MM.1S (cell line): ENCODE data around the gene TRIOBP.

ENCODE experiments used
- CTCF ChIP-seq: fragments of 300-600 bp; sonication (generic); IDR thresholded peaks from 2 replicates; pipeline ENCODE4 v1.5.1; 2016; ENCODE audit warnings: antibody characterized with exemption, low read length, mixed read lengths
- EZH2 ChIP-seq: fragments of 300-600 bp; sonication (generic); optimal IDR thresholded peaks from 2 replicates; pipeline ENCODE3; 2017; ENCODE audit warnings: low read depth, mild to moderate bottlenecking, antibody characterized with exemption, low read length, mixed read lengths

DNA sequence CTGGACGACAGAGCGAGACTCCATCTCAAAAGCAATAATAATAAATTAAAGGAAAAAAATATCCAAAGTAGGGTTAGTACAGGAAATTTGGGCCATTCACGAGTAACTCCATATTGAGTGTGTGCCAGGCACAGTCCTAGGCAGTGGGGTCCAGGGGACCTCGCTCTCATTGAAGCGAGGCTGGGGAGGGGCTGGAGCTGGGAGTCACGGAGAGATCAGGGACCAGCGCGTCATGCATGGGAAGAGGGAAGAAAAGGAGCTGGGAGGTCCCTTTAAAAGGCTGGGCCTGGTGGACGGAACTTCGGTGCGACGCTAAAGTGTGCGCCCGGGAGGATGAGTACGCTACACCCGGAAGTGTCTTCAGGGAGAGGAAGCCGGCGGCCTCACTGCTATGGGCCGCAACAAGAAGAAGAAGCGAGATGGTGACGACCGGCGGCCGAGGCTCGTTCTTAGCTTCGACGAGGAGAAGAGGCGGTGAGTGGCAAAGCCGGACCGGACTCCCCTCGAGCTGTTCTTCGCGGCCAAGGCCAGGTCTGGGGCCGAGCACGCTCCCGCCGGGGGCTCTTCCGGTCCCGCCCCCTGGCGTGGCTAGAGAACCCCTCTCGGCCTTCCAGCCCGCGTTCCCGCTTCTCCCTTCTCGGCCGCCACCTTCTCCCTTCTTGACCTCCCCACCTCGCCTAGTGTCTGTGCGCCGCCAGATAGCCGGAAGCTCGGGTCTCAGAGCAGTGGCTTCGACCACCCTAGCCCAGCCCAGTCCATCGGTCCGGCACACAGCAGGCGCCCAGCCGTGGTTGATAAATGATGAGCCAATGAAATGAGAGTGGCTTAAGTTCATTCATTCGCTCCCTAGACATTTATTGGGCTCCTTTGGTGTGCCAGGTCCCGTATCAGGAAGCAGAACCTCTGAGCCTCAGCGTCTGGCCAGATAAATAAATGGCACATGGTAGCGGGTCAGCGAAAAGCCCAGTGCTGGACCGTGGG is 10.6 kb upstream of the TRIOBP start, which contains the start of gene NOL12:
- no peak for TF ChIP-seq CTCF
- TF ChIP-seq EZH2, result no peak
